Measurements from ENCODE around the gene PRKG1. TPM values are rescaled to one million over a fixed set of nuclear protein-coding genes. Genes with fewer than 3 reads are reported as not detected.

Gene PRKG1
- total and polyA plus RNA-seq, 8 donors = 1.2 to 9.6 (median 2.9) TPM

- Histone ChIP-seq H3K9me3 (no peaks in the 10 kb centered on the region), H3K27ac (no peak overlapping the region), H3K4me1 (peaks cover 0 to 7% (median 0%) of the 10 kb centered on the region in 3 donors), H3K36me3 (no peaks in the 10 kb centered on the region), H3K27me3 (no peaks in the 10 kb centered on the region), H3K4me3 (no peak overlapping the region)
- ATAC-seq = no peak
- TF ChIP-seq, protein P1, sequence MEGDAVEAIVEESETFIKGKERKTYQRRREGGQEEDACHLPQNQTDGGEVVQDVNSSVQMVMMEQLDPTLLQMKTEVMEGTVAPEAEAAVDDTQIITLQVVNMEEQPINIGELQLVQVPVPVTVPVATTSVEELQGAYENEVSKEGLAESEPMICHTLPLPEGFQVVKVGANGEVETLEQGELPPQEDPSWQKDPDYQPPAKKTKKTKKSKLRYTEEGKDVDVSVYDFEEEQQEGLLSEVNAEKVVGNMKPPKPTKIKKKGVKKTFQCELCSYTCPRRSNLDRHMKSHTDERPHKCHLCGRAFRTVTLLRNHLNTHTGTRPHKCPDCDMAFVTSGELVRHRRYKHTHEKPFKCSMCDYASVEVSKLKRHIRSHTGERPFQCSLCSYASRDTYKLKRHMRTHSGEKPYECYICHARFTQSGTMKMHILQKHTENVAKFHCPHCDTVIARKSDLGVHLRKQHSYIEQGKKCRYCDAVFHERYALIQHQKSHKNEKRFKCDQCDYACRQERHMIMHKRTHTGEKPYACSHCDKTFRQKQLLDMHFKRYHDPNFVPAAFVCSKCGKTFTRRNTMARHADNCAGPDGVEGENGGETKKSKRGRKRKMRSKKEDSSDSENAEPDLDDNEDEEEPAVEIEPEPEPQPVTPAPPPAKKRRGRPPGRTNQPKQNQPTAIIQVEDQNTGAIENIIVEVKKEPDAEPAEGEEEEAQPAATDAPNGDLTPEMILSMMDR (IDR thresholded peaks at IDR 0.05) = no peak
- DNase-seq = no peak
- no peak for FAIRE-seq
- intact Hi-C loops (cut with DNase I) = no loop called here
These were observed 689.5 kb downstream of the PRKG1 start for GRCh38 chr10:51763746-51764145.

- no peaks in the 10 kb centered on the region for H3K4me1 ChIP-seq
- no peaks in the 10 kb centered on the region for H3K27me3 ChIP-seq
- DNase-seq (no peak), FAIRE-seq (no peak), ATAC-seq (no peak)
- 91 to 93% methylated on average over 1 of the region's 1 CpG for WGBS, 2 donors
- no peaks in the 10 kb centered on the region for H3K9me3 ChIP-seq
- H3K4me3 ChIP-seq = no peak overlapping the region
- no peak overlapping the region for H3K27ac ChIP-seq
- intact Hi-C loops (cut with DNase I) = no loop called here
- H3K36me3 ChIP-seq = no peaks in the 10 kb centered on the region
- TF ChIP-seq, protein P1 (IDR thresholded peaks at IDR 0.05) = no peak
These were observed 691.1 kb downstream of the PRKG1 start for GRCh38 chr10:51765284-51765971.

DNA sequence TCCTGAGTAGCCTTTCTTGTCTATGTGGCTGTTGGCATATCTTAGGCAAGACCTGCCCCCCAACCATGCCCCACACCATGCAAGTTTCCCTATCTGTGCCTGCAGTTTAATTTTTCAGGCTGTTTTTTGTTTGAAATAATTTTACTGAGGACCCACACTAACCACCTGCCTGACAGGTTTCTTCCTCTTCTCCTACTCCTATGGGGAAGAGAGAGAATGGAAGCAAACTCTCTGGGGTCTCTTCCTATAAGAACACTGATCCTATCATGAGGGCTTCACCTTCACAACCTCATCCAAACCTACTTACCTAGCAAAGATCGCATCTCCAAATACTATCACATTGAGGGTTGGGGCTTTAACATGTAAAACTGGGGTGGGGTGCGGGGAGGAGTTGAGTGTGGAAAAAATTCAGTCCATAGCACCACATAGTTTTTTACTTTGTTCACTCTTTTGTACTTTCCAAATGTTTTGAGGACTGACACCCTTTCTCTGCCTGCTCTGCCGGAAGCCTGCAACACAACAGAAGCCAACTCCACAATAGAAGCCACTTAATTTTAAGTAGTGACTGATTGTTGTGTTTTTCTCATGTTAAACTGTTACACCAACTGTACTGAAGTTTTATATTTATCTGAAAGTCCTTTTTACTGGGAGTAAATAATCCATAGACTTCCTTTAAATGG, 692.3 kb downstream of the PRKG1 start:
- Histone ChIP-seq H3K4me1 (no peaks in the 10 kb centered on the region), H3K36me3 (no peaks in the 10 kb centered on the region), H3K4me3 (no peak overlapping the region), H3K27me3 (no peaks in the 10 kb centered on the region), H3K9me3 (no peaks in the 10 kb centered on the region), H3K27ac (no peak overlapping the region)
- TF ChIP-seq, protein P1 (IDR thresholded peaks at IDR 0.05) = no peak
- ATAC-seq (no peak), FAIRE-seq (no peak), DNase-seq (no peak)
- intact Hi-C loops (cut with DNase I) = no loop called here
- 97 to 99% methylated on average over 3 of the region's 3 CpGs for WGBS, 2 donors

GRCh38 chr10:51767103-51767763, 692.9 kb downstream of the PRKG1 start:
- no peak for FAIRE-seq
- 93 to 96% methylated on average over 3 of the region's 3 CpGs for WGBS, 2 donors

More at GRCh38 chr10:51767103-51767763, 692.9 kb downstream of the PRKG1 start:
- intact Hi-C loops (cut with DNase I) = no loop called here
- H3K4me3 ChIP-seq = no peak overlapping the region
- no peaks in the 10 kb centered on the region for H3K4me1 ChIP-seq
- H3K9me3 ChIP-seq = no peaks in the 10 kb centered on the region
- H3K27me3 ChIP-seq = no peaks in the 10 kb centered on the region
- H3K27ac ChIP-seq = no peak overlapping the region
- DNase-seq (no peak), ATAC-seq (no peak)
- H3K36me3 ChIP-seq = no peaks in the 10 kb centered on the region
- TF ChIP-seq, protein P1 (IDR thresholded peaks at IDR 0.05) = no peak
